K562 (cell line): ENCODE measurements around the gene GLRA3. TPM values are rescaled to one million over a fixed set of nuclear protein-coding genes. Genes with fewer than 3 reads are reported as not detected.

ENCODE experiments used
- ATAC-seq: fragments of 200-7000 bp; cut with Tn5 transposase; 3 replicates; pipeline ENCODE4 v1.9.1; 2020; ENCODE audit warnings: moderate library complexity
- Bru-seq: library from RNA; stranded (reverse); fragments of 400-500 nt; gene quantifications from one replicate; lab custom pipeline; 2021; lab: Mats Ljungman, UMichigan
- BruChase-seq, 2 experiments: library from RNA; stranded (reverse); fragments of 400-500 nt; gene quantifications; one replicate each; lab custom pipeline; 2021; lab: Mats Ljungman, UMichigan
- BruUV-seq: library from RNA; stranded (reverse); fragments of 400-500 nt; replicated peaks from 2 replicates; lab custom pipeline; 2021; lab: Mats Ljungman, UMichigan
- CTCF ChIA-PET: fragments of 300-600 bp; formaldehyde crosslinking; extraction: SDS; loops from one replicate; lab custom pipeline; 2021; ENCODE audit warnings: low intra/inter-chr PET ratio; lab: Yijun Ruan, JAX
- POLR2A ChIA-PET: fragments of 300-600, 350-650 bp; sonication (Branson Sonifier 250); formaldehyde crosslinking; extraction: SDS; loops from one replicate; lab custom pipeline; 2021; ENCODE audit warnings: antibody characterized with exemption, inconsistent platforms; lab: Yijun Ruan, JAX
- DNase-seq, 4 experiments: peaks; one replicate each; pipeline versions ENCODE4 v3.0.0 to v3.0.0-alpha.2; 2011 to 2018; ENCODE audit warnings: low spot score in 3 of 4, mixed read lengths in 3 of 4; ENCODE audit errors: extremely low read depth in 1 of 4
- FAIRE-seq: peaks from 2 replicates; lab custom pipeline; 2011; peaks lifted over from hg19 to GRCh38; lab: Jason Lieb, UNC
- H2AFZ ChIP-seq: 2 replicates; pipeline ENCODE4 v1.6.0; 2011; ENCODE audit warnings: low read depth, low read length, control low read depth, inconsistent platforms
- H3K27ac ChIP-seq: fragments of 200-600 bp; 3 replicates; pipeline ENCODE4 v1.8.0; 2011; ENCODE audit warnings: low read depth, mild to moderate bottlenecking, control low read depth, inconsistent platforms, low read length, moderate library complexity, mixed read lengths; ENCODE audit errors: extremely low read depth
- H3K27me3 ChIP-seq, 2 experiments: fragments of 300-600 bp in 1 of 2; 2 replicates in 1 of 2; 3 replicates in 1 of 2; pipeline versions ENCODE4 v1.6.0 to v1.8.0; 2011; ENCODE audit warnings: inconsistent platforms in 2 of 2, low read length in 2 of 2, mild to moderate bottlenecking in 1 of 2, mixed read lengths in 1 of 2, moderate library complexity in 1 of 2; ENCODE audit not compliant: control insufficient read depth in 2 of 2, insufficient read depth in 2 of 2
- H3K36me3 ChIP-seq: fragments of 300-600 bp; 3 replicates; pipeline ENCODE4 v1.8.0; 2011; ENCODE audit warnings: mild to moderate bottlenecking, low read length, inconsistent platforms; ENCODE audit not compliant: control insufficient read depth, insufficient read depth
- H3K4me1 ChIP-seq, 2 experiments: fragments of 200-600 bp in 1 of 2; replicated peaks in 1 of 2; 2 replicates in 1 of 2; 3 replicates in 1 of 2; pipeline versions ENCODE4 v1.5.1 to v1.8.0; 2011; ENCODE audit warnings: inconsistent platforms in 2 of 2, low read length in 2 of 2, mild to moderate bottlenecking in 1 of 2, mixed read lengths in 1 of 2, moderate library complexity in 1 of 2; ENCODE audit not compliant: control insufficient read depth in 2 of 2, insufficient read depth in 2 of 2
- H3K4me2 ChIP-seq: 2 replicates; pipeline ENCODE4 v1.6.1; 2011; ENCODE audit warnings: low read length, control low read depth, inconsistent platforms, mixed read lengths; ENCODE audit not compliant: insufficient read depth
- H3K4me3 ChIP-seq: fragments of 200-600 bp; sonication (generic), shearing (Covaris generic); 2 replicates; pipeline ENCODE4 v1.5.1; 2016; ENCODE audit warnings: control low read depth, inconsistent platforms
- H3K79me2 ChIP-seq: fragments of 200-600 bp; 3 replicates; pipeline ENCODE4 v1.8.0; 2011; ENCODE audit warnings: low read length, inconsistent platforms; ENCODE audit not compliant: control insufficient read depth, insufficient read depth
- H3K9ac ChIP-seq, 2 experiments: 2 replicates each; pipeline versions ENCODE4 v1.6.0 to v1.6.1; 2011; ENCODE audit warnings: low read depth in 2 of 2, low read length in 2 of 2, control low read depth in 1 of 2, inconsistent platforms in 1 of 2, mild to moderate bottlenecking in 1 of 2, mixed read lengths in 1 of 2; ENCODE audit not compliant: insufficient read depth in 1 of 2
- H3K9me1 ChIP-seq: one replicate; pipeline ENCODE4 v1.6.0; 2011; ENCODE audit warnings: inconsistent platforms, mild to moderate bottlenecking, low read length, moderate library complexity; ENCODE audit not compliant: control insufficient read depth, insufficient read depth
- H3K9me3 ChIP-seq: replicated peaks from 2 replicates; pipeline ENCODE4 v1.5.1; 2011; ENCODE audit warnings: low read depth, low read length, inconsistent platforms; ENCODE audit not compliant: control insufficient read depth, insufficient read depth
- H4K20me1 ChIP-seq: replicated peaks from 2 replicates; pipeline ENCODE4 v1.6.1; 2011; ENCODE audit warnings: low read length, inconsistent platforms, mixed read lengths; ENCODE audit not compliant: control insufficient read depth, insufficient read depth
- IRF1 ChIP-seq: sonication (generic); formaldehyde crosslinking; IDR thresholded peaks from 2 replicates; pipeline ENCODE4 v1.8.0; 2022; ENCODE audit warnings: missing genetic modification reagents, mild to moderate bottlenecking, borderline replicate concordance
- MTA3 ChIP-seq: fragments of 450-650 bp; formaldehyde crosslinking; IDR thresholded peaks from 2 replicates; pipeline ENCODE4 v1.6.1; 2017; ENCODE audit warnings: mild to moderate bottlenecking, borderline replicate concordance
- POLR2G ChIP-seq: fragments of 200-400 bp; formaldehyde crosslinking; IDR thresholded peaks from 2 replicates; pipeline ENCODE4 v1.6.1; 2017; ENCODE audit warnings: low read depth, mild to moderate bottlenecking, antibody characterized with exemption, low read length, moderate library complexity
- POLR3G ChIP-seq: IDR thresholded peaks from 2 replicates; pipeline ENCODE4 v1.6.1; 2011; ENCODE audit not compliant: insufficient read length, insufficient replicate concordance; ENCODE audit errors: extremely low read depth
- TARDBP ChIP-seq: fragments of 450-650 bp; IDR thresholded peaks from 2 replicates; pipeline ENCODE4 v1.6.1; 2016
- WGBS: fragments of 100-300 bp; shearing (Covaris generic); methylation state at CpG from one replicate; pipeline ENCODE4 v1.1.6; 2016; ENCODE audit warnings: low coverage, mixed read lengths; ENCODE audit not compliant: insufficient coverage; ENCODE audit errors: missing lambda C conversion rate; 5-methylcytosine and 5-hydroxymethylcytosine counted together
- in situ Hi-C: fragments of 300-500 bp; cut with MboI; formaldehyde crosslinking; loops from 4 replicates; pipeline ENCODE4 v1.15.0; 2018; ENCODE audit warnings: inconsistent platforms, mixed read lengths
- intact Hi-C: fragments of 100-400 bp; cut with micrococcal nuclease; formaldehyde crosslinking; loops from 2 replicates; pipeline ENCODE4 v1.14.2; 2022
- long read RNA-seq, 3 experiments: library from polyadenylated mRNA in 2 of 3; library from RNA in 1 of 3; unstranded in 2 of 3; stranded (forward) in 1 of 3; transcript quantifications; one replicate each; pipeline ENCODE4 v2.0.0, GENCODE V29; 2019 to 2022
- polyA minus RNA-seq, 3 experiments: library from RNA; depleted of rRNA, polyadenylated mRNA; stranded (reverse); fragments of >200 nt; gene quantifications; 2 replicates each; pipeline ENCODE4 v1.2.3, GENCODE V29; 2011
- polyA plus RNA-seq, 8 experiments: library from polyadenylated mRNA; depleted of rRNA in 4 of 8; stranded (reverse) in 5 of 8; unstranded in 3 of 8; fragments of >200 nt; fragmentation: Nextera tagmentation in 2 of 8; fragmentation: Illumina TruSeq in 1 of 8; extraction: Ambion mirVana in 2 of 8; extraction: Trizol in 1 of 8; gene quantifications; 2 replicates each; pipeline versions ENCODE4 v1.2.1 to v1.2.3, GENCODE V29; 2011 to 2014; ENCODE audit warnings: inconsistent platforms in 1 of 8, missing spikeins in 1 of 8
- total RNA-seq, 7 experiments: library from RNA; depleted of rRNA in 6 of 7; stranded (reverse); fragments of >200 nt in 6 of 7; fragmentation: Illumina TruSeq in 2 of 7; extraction: Trizol in 2 of 7; gene quantifications; 2 replicates each; pipeline versions ENCODE4 v1.2.1 to v1.2.3, GENCODE V29; 2011 to 2021; ENCODE audit warnings: low replicate concordance in 1 of 7
- TF ChIP-seq, protein P1 (sequence below), 2 experiments: fragments of 450-650 bp; IDR thresholded peaks; 2 replicates each; pipeline ENCODE4 v1.6.1; 2016; ENCODE audit warnings: mild to moderate bottlenecking in 2 of 2, borderline replicate concordance in 1 of 2, low read depth in 1 of 2, moderate library complexity in 1 of 2

Gene GLRA3
- total RNA-seq (2011; cell fraction: chromatin; rRNA removed; ENCODE audit: low replicate concordance): 0.12 and 0.63 TPM in 2 replicates
- 0.17 TPM in 1 of 2 replicates, not detected in the other for total RNA-seq (2011; cell fraction: nucleolus; rRNA removed)
- total RNA-seq (2011; cell fraction: nucleoplasm; rRNA removed): 0.08 and 0.15 TPM in 2 replicates
- total RNA-seq (2014; rRNA removed) (0.04 TPM in 1 of 2 replicates, not detected in the other), total RNA-seq (2014; rRNA removed; fragmentation: Illumina TruSeq; extraction: Trizol) (0.07 and 0.29 TPM in 2 replicates), total RNA-seq (2015; rRNA removed; fragmentation: Illumina TruSeq; extraction: Trizol) (0.04 and 0.07 TPM in 2 replicates), total RNA-seq (2021) (0.11 TPM in 1 of 2 replicates, not detected in the other), polyA plus RNA-seq (2011; rRNA removed) (0.11 and 0.14 TPM in 2 replicates), polyA plus RNA-seq (2014; fragmentation: Illumina TruSeq; extraction: Trizol) (0.01 and 0.06 TPM in 2 replicates), polyA plus RNA-seq (2014; fragmentation: Nextera tagmentation; extraction: Ambion mirVana) (under 1 TPM; 0.08 to 0.10 TPM), polyA plus RNA-seq (2014; rRNA removed) (0.07 and 0.08 TPM in 2 replicates), polyA minus RNA-seq (2011; rRNA and poly(A)+ RNA removed) (0.07 and 0.12 TPM in 2 replicates), Bru-seq, nascent RNA (percentile 23 among the genes with signal in this experiment), BruChase-seq, experiment 1, labeled RNA remaining after a 2-hour chase (percentile 20 among the genes with signal in this experiment), BruChase-seq, experiment 2, labeled RNA remaining after a 6-hour chase (percentile 21 among the genes with signal in this experiment)
- 0.01 TPM in 2 replicates for polyA plus RNA-seq (2011; cell fraction: cytosol; rRNA removed)
- 0.03 TPM in 2 replicates for polyA plus RNA-seq (2011; cell fraction: nucleus; rRNA removed)
- 0.05 and 0.06 TPM in 2 replicates for polyA plus RNA-seq (2012)
- polyA minus RNA-seq (2011; cell fraction: cytosol; rRNA and poly(A)+ RNA removed): not detected in 2 replicates
- polyA minus RNA-seq (2011; cell fraction: nucleus; rRNA and poly(A)+ RNA removed): 0.11 and 0.13 TPM in 2 replicates
- long read RNA-seq, experiment 1: 0 reads
- long read RNA-seq, experiment 2: 0 reads
- long read RNA-seq, experiment 3: 0 reads

DNA sequence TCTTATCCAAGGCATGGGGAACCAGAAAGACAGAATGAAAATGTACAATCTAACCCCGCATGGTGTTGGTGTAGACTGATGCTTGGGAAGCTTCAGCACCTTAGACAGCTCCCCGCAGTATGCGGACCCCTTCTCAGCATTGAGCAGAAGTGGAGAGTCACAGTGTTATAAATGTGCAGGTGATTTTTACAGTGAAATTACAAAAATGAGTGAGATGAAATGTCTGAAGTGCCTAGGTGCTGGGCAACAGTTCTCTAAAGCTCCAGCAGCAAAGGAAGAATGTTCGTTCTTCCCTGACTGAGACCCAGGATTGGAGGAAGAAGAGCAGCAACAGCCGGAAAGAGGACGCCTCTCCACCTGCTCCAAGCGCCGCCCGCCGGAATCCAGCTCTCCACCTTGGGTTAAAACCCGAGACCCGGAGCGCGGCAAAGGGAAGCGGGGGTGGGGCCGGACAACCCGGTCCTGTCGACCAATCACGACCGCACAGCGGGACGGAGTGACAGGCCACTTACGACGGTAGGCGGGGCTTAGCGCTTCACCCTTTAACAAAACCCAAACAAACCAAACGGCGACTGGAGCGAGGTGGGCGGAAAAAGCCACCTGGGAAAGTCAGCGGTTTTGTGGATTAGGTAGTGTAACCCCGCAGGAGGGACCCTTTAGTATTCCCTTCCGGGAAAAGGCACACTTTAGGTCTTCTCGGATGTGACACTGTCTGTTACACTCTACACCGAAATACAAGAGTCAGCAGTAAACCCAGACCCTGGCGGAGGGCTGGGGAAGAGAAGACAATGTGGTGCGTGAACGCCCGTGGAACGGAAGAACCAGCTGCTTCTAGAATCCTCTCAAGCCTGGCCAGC is at the start of gene GLRA3:
TSS of gene GLRA3 (minus strand) at position 403 of the 857 bp plus-strand sequence. CDS start 436 bp downstream, outside the sequence.
- intact Hi-C loops: loop anchor here (5.0 kb wide), 1 partner anchor 67 kb away; no protein-coding TSS in a partner anchor
- peak; percentile 73 for FAIRE-seq
- DNase-seq: peak; percentile 81 to 88 (median 84)
- Histone ChIP-seq H3K4me1 (peaks cover 0 to 4% of the 10 kb centered on the region in 2 experiments; a peak in 2 of 5 replicates), H4K20me1 (no peaks in the 10 kb centered on the region), H3K4me2 (peak within 1 kb of the TSS; percentile 80), H3K27ac (peak within 1 kb of the TSS; percentile 49; the same call in 2 of the 3 replicates), H3K9me1 (no peaks in the 10 kb centered on the region), H3K4me3 (peak within 1 kb of the TSS; percentile 36), H3K79me2 (no peaks in the 10 kb centered on the region), H3K9me3 (no peaks in the 10 kb centered on the region), H2AFZ (peak within 1 kb of the TSS; percentile 84), H3K36me3 (no peaks in the 10 kb centered on the region), H3K27me3 (no peaks in the 10 kb centered on the region), H3K9ac (peak within 1 kb of the TSS; percentile 13 to 76; a peak in 3 of 4 replicates)
- POLR2A ChIA-PET: interaction anchor here (0.7 kb wide), 1 partner anchor 34 kb away, joined by 6 read pairs; no protein-coding TSS in a partner anchor
- under 1% methylated on average over 37 of the region's 40 CpGs for WGBS
- CTCF ChIA-PET: no interaction called here
- no TSS peak for BruUV-seq
- in situ Hi-C loops: loop anchor here (25.0 kb wide), 1 partner anchor 808 kb away; no protein-coding TSS in a partner anchor
- peak; percentile 99 for ATAC-seq
- TF ChIP-seq POLR2G (no peak), POLR3G (no peak), TARDBP (no peak), IRF1 (no peak), MTA3 (no peak)
- TF ChIP-seq, protein P1, sequence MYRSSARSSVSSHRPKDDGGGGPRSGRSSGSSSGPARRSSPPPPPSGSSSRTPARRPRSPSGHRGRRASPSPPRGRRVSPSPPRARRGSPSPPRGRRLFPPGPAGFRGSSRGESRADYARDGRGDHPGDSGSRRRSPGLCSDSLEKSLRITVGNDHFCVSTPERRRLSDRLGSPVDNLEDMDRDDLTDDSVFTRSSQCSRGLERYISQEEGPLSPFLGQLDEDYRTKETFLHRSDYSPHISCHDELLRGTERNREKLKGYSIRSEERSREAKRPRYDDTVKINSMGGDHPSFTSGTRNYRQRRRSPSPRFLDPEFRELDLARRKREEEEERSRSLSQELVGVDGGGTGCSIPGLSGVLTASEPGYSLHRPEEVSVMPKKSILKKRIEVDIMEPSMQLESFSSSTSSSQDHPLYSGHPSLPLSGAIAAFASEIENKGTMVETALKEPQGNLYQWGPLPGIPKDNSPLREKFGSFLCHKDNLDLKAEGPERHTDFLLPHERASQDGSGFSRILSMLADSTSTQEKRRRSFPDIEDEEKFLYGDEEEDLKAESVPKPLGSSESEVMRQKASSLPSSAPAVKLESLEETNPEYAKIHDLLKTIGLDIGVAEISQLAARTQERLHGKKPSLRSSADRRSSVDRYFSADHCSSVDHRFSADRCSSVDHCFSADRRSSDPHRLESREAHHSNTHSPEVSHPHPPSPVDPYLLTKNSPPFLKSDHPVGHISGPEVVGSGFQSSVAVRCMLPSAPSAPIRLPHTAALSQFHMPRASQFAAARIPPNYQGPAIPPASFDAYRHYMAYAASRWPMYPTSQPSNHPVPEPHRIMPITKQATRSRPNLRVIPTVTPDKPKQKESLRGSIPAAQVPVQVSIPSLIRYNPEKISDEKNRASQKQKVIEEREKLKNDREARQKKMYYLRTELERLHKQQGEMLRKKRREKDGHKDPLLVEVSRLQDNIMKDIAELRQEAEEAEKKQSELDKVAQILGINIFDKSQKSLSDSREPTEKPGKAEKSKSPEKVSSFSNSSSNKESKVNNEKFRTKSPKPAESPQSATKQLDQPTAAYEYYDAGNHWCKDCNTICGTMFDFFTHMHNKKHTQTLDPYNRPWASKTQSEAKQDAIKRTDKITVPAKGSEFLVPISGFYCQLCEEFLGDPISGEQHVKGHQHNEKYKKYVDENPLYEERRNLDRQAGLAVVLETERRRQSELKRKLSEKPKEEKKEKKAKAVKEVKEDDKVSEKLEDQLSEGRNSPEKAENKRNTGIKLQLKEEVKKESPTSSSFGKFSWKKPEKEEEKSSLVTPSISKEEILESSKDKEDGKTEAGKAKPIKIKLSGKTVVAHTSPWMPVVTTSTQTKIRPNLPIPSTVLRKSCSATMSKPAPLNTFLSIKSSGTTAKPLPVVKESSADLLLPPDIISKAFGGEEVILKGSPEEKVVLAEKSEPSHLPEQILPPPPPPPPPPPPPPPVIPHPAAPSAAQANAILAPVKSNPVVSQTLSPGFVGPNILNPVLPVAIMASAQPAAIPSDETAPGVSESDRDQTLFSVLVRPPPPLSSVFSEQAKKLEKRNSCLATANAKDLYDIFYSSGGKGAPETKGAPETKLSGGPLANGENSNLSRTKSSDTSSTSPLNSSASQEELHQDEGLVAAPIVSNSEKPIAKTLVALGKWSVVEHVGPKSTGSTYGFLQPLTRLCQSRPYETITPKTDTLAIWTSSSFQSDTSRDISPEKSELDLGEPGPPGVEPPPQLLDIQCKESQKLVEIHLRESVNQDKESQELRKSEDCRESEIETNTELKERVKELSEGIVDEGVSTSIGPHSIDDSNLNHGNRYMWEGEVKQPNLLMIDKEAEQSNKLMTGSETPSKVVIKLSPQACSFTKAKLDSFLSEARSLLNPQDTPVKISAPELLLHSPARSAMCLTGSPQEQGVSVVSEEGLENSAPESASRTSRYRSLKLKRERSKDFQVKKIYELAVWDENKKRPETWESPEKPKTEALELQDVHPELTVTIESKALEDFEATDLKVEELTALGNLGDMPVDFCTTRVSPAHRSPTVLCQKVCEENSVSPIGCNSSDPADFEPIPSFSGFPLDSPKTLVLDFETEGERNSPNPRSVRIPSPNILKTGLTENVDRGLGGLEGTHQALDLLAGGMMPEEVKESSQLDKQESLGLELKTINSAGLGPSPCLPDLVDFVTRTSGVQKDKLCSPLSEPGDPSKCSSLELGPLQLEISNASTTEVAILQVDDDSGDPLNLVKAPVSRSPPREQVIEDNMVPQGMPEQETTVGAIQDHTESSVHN (IDR thresholded peaks at IDR 0.05; ENCODE audit: borderline replicate concordance in 1 of 2, low read depth in 1 of 2): no peak
